GM12875 (cell line): ENCODE measurements around the gene MMP23B.

Experiments
- H3K4me3 ChIP-seq: one replicate; pipeline ENCODE4 v1.5.1; 2011; ENCODE audit warnings: low read depth, low read length, control low read depth
- CTCF ChIP-seq: IDR thresholded peaks from 2 replicates; pipeline ENCODE4 v1.5.1; 2011; ENCODE audit warnings: low read depth, mild to moderate bottlenecking, control low read depth, inconsistent platforms, low read length, moderate library complexity, borderline replicate concordance; ENCODE audit not compliant: insufficient read depth

The MMP23B gene

DNA sequence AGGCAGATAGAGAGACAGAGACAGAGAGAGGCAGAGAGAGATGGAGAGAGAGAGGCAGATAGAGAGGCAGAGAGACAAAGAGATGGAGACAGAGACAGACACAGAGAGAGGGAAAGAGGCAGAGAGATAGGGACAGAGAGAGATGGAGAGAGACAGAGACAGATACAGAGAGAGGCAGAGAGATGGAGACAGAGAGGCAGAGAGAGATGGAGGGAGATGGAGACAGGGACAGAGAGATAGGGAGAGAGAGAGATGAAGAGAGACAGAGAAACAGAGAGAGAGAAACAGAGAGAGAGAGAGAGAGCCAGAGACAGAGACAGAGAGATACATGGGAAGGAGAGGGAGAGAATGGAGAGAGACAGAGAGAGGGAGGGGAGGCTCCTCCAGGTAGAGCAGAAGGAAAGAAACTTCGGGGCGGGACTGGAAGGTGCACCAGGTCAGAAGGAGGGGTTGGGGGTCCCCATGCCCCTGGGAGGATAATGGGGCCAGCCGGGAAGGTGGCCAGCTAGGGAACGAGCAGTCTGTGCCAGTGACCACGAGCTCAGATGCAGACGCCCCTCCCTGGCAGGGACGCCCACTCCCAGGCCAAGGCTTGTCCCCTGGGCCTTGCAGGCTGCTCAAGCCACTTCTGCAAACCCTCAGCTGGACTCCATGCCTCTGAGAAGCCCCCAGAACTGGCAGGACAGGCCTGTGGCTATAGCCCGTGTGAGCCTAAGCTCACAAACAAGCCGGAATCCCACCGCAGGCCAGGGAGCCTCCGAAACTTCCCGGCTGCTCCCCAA is 35.3 kb upstream of the MMP23B start:
- H3K4me3 ChIP-seq, result no peak overlapping the region
- no peak for TF ChIP-seq CTCF

DNA sequence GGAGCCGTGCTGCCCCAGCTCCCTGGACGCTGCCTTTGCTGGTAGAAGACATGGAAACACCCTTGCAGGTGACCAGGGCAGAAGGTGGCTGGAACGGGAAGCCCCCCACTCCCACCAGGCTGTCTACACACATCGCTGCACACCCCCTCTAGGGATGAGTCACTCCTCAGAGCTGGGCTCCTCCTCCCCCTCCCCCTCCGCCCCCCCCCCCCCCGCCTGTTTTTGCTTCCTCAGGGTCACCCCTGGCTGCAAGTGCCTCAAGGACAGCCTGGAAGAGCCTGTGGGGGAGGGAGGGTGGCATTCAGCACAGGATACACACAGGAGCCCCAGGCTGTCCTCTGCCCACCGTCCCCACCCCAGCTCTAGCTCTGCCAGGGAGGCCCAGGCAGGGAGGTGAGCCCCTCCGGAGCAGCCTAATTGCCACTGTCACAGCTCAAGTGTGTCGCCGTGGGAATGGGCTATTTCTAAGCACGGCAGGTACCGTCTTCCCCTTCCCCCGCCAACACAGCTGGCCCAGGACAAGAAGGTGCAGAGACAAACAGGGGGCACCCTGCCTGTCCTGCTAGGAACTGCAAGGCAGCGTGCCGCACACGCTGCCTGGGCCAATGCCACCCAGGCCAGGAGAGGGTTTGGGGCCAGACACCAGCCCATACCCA is 34.6 kb upstream of the MMP23B start:
- no peak overlapping the region for H3K4me3 ChIP-seq
- TF ChIP-seq CTCF, result peak; percentile 56

DNA sequence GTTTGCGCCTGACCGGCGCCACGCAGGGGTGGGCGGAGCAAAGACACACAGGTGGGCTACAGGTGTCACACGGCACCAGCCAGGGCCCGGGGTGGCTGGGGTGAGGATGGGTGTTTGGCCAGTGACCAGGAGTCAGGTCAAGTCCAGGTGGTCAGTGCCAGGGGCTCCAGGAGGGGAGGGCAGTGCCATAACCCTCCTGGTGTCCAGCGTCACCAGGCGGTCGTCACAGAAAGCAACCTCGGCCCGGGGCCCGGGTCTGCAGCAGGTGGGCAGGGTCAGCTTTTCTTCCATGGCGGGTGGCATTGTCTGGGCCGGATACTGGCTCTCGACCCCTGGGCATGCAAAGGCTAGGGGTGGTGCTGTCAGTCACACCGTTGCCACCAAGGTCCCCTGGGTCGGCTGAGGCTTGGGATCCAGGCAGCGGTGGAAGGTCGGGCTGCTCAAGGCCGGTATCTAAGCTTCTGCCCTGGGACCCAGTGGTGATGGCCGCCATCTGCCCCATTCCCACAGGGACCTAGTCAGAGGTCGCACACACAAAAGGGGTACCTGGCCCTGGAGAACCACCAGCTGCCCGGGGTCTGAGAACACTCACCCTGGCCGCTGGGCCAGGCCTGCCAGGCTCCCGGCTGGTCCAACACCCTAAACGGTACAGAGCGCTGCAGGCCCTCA is 33.8 kb upstream of the MMP23B start:
- TF ChIP-seq CTCF, result no peak
- H3K4me3 ChIP-seq, result no peak overlapping the region

GRCh38 chr1:1598720-1599029 is 33.3 kb upstream of the MMP23B start:
- TF ChIP-seq CTCF, result no peak
- H3K4me3 ChIP-seq, result no peak overlapping the region

- no peak for TF ChIP-seq CTCF
- no peak overlapping the region for H3K4me3 ChIP-seq
Observed at GRCh38 chr1:1599030-1599934, 32.7 kb upstream of the MMP23B start.

DNA sequence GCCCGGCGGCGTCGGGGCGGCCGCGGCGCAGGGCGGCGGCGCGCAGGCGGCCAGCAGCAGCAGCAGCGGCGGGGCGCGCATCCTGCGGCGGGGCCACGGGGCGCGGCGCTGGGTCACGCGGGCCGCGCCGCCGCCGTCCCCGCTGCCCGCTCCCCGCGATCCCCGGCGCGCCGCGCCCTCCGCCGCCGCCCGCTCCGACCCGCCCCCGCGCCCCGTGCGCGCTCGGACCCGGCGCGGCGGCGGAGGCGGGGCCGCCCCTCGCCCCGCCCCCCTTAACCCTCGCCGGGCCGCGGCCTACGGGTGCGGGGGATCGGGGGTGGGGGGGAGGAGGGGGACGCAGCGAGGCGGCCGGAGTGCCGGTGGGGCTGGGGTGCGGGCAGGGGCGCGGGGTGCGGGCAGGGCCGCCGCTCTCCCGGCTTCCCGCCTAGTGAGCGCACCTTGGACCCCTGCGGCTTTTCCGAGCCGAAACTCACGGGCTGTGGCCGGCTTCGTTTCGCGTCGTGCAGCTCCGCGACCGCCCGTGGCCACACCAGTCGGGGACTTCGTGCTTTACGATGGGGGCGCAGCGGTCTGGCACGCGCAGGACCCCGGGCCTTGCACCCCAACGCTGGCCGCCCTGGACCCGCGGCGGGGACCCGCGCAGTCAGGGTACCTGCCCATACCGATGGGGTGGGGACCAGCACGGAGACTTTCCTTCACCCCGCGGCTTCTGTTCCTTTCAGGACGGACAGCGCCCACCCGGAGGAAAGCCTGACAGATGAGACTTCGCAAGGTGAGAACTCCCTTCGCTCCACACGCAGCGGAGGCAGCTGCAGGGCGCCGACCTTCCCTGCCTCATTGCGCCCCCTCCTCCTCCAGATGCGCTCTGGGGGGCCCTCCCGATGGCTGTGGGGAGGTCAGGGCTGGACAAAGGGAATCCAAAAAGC is 31.8 kb upstream of the MMP23B start, which contains the start of gene FNDC10:
TSS of gene FNDC10 (minus strand) at position 201 of the 926 bp plus-strand sequence. CDS start at position 81, 120 bp downstream.
- H3K4me3 ChIP-seq, result peak within 1 kb of the TSS; percentile 10
- no peak for TF ChIP-seq CTCF
